Activated CD8-positive, alpha-beta T cell treated with anti-CD3 and anti-CD28 coated beads for 36 hours (primary cell): ENCODE measurements around the gene GJB3. TPM values are rescaled to one million over a fixed set of nuclear protein-coding genes. Genes with fewer than 3 reads are reported as not detected.

Source experiments
- ATAC-seq: fragments of 200-7000 bp; cut with Tn5 transposase; one replicate; pipeline ENCODE4 v1.10.0; 2021; ENCODE audit warnings: mild to moderate bottlenecking, moderate library complexity
- CTCF ChIA-PET: fragments of 350-600 bp; sonication (Branson Sonifier 250); formaldehyde crosslinking; loops from one replicate; lab custom pipeline; 2021; ENCODE audit warnings: antibody characterized with exemption; lab: Charles Lee
- POLR2A ChIA-PET: fragments of 350-600 bp; sonication (Branson Sonifier 250); formaldehyde crosslinking; loops from one replicate; lab custom pipeline; 2021; ENCODE audit warnings: antibody characterized with exemption; lab: Charles Lee
- DNase-seq: peaks from one replicate; pipeline ENCODE4 v3.0.0-alpha.2; 2020
- H3K27ac Mint-ChIP-seq: one replicate; pipeline ENCODE4 v1.8.0; 2021; ENCODE audit warnings: mild to moderate bottlenecking, mixed read lengths
- H3K27me3 Mint-ChIP-seq: one replicate; pipeline ENCODE4 v1.8.0; 2021; ENCODE audit warnings: mixed read lengths
- H3K36me3 Mint-ChIP-seq: one replicate; pipeline ENCODE4 v1.8.0; 2021; ENCODE audit warnings: low read depth, mixed read lengths
- H3K4me1 Mint-ChIP-seq: one replicate; pipeline ENCODE4 v1.8.0; 2021; ENCODE audit warnings: low read depth, mixed read lengths
- H3K4me3 Mint-ChIP-seq: one replicate; pipeline ENCODE4 v1.8.0; 2021; ENCODE audit warnings: mild to moderate bottlenecking, moderate library complexity, mixed read lengths
- H3K9me3 Mint-ChIP-seq: one replicate; pipeline ENCODE4 v1.8.0; 2021; ENCODE audit warnings: mixed read lengths
- CTCF ChIP-seq: fragments of 200-600 bp; IDR thresholded peaks from one replicate; pipeline ENCODE4 v1.8.0; 2022; ENCODE audit warnings: antibody characterized with exemption, mild to moderate bottlenecking
- intact Hi-C: fragments of 100-400 bp; cut with micrococcal nuclease; formaldehyde crosslinking; loops from one replicate; pipeline ENCODE4 v1.10.0; 2022
- total RNA-seq, 2 experiments: library from RNA; stranded (reverse); gene quantifications; one replicate each; pipeline ENCODE4 v1.2.3, GENCODE V29; 2021

The GJB3 gene
- total RNA-seq, 2 experiments from 2014 or later: not detected

GRCh38 chr1:34825455-34826091, 44.6 kb downstream of the GJB3 start:
- DNase-seq (no peak), ATAC-seq (no peak)
- Mint-ChIP-seq H3K27ac (no peak overlapping the region), H3K27me3 (no peaks in the 10 kb centered on the region), H3K9me3 (no peaks in the 10 kb centered on the region), H3K4me1 (no peaks in the 10 kb centered on the region), H3K4me3 (no peak overlapping the region), H3K36me3 (no peaks in the 10 kb centered on the region)
- POLR2A ChIA-PET: no interaction called here
- no peak for TF ChIP-seq CTCF
- intact Hi-C loops: no loop called here
- CTCF ChIA-PET: interaction anchor here (1.1 kb wide), 1 partner anchor 27 kb away, joined by 3 read pairs; no protein-coding TSS in a partner anchor

- intact Hi-C loops: no loop called here
- Mint-ChIP-seq H3K9me3 (no peaks in the 10 kb centered on the region), H3K27me3 (no peaks in the 10 kb centered on the region), H3K4me3 (no peak overlapping the region), H3K27ac (no peak overlapping the region), H3K4me1 (no peaks in the 10 kb centered on the region), H3K36me3 (no peaks in the 10 kb centered on the region)
- DNase-seq: no peak
- POLR2A ChIA-PET: interaction anchor here (0.6 kb wide), 1 partner anchor 546 kb away, joined by 3 read pairs; no protein-coding TSS in a partner anchor
- TF ChIP-seq CTCF: no peak
- CTCF ChIA-PET: interaction anchor here (1.1 to 1.2 kb wide), 2 partner anchors 25 to 41 kb away, joined by 3 read pairs; no protein-coding TSS in a partner anchor
- ATAC-seq: no peak
These were observed 46.4 kb downstream of the GJB3 start for GRCh38 chr1:34827341-34827941.

GRCh38 chr1:34828611-34829010, 47.6 kb downstream of the GJB3 start:
- Mint-ChIP-seq H3K27ac (no peak overlapping the region), H3K27me3 (no peaks in the 10 kb centered on the region), H3K4me1 (no peaks in the 10 kb centered on the region), H3K4me3 (no peak overlapping the region), H3K36me3 (no peaks in the 10 kb centered on the region), H3K9me3 (no peaks in the 10 kb centered on the region)
- CTCF ChIA-PET: no interaction called here
- DNase-seq: no peak
- intact Hi-C loops: no loop called here
- ATAC-seq: no peak
- POLR2A ChIA-PET: no interaction called here
- TF ChIP-seq CTCF: no peak

GRCh38 chr1:34829250-34829649, 48.2 kb downstream of the GJB3 start:
- ATAC-seq (no peak), DNase-seq (no peak)
- Mint-ChIP-seq H3K4me1 (no peaks in the 10 kb centered on the region), H3K9me3 (no peaks in the 10 kb centered on the region), H3K27ac (no peak overlapping the region), H3K27me3 (no peaks in the 10 kb centered on the region), H3K36me3 (no peaks in the 10 kb centered on the region), H3K4me3 (no peak overlapping the region)
- intact Hi-C loops: no loop called here
- ChIA-PET POLR2A (no interaction called here), CTCF (no interaction called here)
- TF ChIP-seq CTCF: no peak

GRCh38 chr1:34831721-34832246, 50.8 kb downstream of the GJB3 start:
- ChIA-PET CTCF (interaction anchor here (1.5 kb wide), 1 partner anchor 21 kb away, joined by 4 read pairs; no protein-coding TSS in a partner anchor), POLR2A (no interaction called here)
- H3K4me3 Mint-ChIP-seq: no peak overlapping the region
- H3K27me3 Mint-ChIP-seq: no peaks in the 10 kb centered on the region
- H3K9me3 Mint-ChIP-seq: no peaks in the 10 kb centered on the region
- H3K27ac Mint-ChIP-seq: no peak overlapping the region
- ATAC-seq (no peak), DNase-seq (no peak)
- intact Hi-C loops: no loop called here
- H3K4me1 Mint-ChIP-seq: no peaks in the 10 kb centered on the region
- no peak for TF ChIP-seq CTCF
- H3K36me3 Mint-ChIP-seq: no peaks in the 10 kb centered on the region
